Pons (tissue), 1 donor: ENCODE data around the gene PTGS2.
"Not testable (repeated sequence)": the region's sequence is repeated elsewhere in the genome, so short reads cannot be mapped to it uniquely, and the experiment has no call there.

Experiments
- DNase-seq: peaks from one replicate; pipeline ENCODE4 v3.0.0-alpha.2; 2016; ENCODE audit warnings: low spot score

PTGS2 gene

DNA sequence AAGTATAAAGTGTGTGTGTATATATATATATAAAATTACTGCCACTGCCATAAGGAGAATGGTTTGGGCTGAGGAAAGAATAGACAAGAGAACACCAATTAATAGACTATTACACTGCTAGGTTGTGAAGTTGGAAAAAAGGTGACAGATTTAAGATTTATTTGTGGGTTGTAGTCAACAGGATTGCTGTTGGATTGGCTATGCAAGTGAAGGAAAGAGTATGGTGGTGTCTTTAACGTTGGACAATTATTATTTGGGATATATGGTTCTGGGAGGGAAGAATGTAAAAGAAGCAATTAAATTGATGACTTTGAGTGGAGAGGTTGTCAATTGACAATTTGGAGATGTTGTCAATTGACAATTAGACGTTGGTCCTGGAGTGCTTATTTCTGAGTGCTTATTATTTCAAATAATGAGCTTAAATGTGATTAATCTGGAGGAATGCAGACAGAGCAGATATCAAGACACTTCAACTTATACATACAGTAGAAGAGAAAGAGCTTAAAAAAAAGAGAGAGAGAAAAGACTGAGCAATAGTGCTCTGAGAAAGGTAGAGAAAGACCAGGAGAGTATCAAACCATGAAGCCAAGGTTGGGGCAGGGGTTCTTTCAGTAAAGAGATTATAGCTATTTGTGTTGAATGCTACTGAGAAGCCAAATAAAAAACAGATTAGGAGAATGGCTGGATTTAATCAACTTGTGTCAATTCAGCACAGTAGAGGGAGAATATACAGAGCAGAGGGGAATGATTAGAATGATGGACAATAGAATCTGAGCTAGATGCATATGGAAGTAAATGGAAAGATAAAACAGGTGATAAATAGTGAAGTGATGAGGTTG lies 9.7 kb downstream of the PTGS2 start:
- no peak for DNase-seq

- not testable (repeated sequence) for DNase-seq
These were observed 10.4 kb downstream of the PTGS2 start for GRCh38 chr1:186669784-186670183.

DNA sequence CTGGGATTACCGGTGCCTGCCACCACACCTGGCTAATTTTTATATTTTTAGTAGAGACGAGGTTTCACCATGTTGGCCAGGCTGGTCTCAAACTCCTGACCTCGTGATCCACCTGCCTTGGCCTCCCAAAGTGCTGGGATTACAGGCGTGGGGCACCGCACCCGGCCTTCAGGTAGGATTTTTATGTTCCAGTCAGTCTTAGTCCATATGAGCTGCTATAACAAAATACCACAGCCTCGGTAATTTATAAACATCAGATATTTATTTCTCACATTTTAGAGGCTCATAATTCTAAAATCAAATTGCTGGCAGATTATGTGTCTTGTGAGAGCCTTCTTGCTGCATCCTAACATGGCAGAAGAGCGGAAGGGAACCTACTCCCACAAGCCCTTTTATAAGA lies 16.0 kb downstream of the PTGS2 start:
- DNase-seq: not testable (repeated sequence)

DNA sequence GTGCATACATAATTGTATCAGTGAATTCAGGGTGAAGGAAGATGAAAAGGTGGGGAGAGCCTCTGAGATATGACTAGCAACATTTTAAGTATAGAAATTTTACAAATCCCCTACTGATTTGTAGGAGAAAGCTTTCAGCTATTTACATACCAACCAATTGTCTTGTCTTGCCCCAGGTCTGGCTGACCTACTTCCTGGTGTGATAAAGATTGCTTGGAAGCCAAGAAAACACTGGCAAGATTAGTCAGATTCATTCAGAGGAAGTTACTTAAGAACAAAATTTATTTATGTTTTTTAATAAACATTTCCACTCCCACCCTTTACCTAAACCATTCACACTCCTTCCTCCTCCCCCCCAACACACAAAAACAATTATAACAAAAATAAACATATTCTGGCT lies 17.5 kb downstream of the PTGS2 start:
- DNase-seq: no peak

DNA sequence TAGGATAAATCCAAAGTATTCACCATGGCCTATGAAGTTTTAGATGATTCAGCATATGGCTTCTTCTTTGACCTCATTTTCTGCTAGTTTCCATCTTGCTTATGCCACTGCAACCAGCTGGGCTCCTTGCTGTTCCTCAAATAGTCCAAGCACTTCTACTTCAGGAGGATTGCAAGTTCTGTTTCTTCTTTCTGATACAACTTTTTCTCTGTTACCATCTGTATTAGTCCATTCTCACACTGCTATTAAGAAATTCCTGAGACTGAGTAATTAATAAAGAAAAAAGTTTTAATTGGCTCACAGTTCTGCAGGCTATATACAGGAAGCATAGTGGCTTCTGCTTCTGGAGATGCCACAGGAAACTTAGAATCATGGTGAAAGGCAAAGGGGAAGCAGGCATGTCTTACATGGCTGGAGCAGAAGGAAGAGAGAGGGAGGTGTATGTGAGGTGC lies 20.3 kb downstream of the PTGS2 start:
- no peak for DNase-seq

- DNase-seq: no peak
These were observed 21.2 kb downstream of the PTGS2 start for GRCh38 chr1:186658999-186659398.

DNA sequence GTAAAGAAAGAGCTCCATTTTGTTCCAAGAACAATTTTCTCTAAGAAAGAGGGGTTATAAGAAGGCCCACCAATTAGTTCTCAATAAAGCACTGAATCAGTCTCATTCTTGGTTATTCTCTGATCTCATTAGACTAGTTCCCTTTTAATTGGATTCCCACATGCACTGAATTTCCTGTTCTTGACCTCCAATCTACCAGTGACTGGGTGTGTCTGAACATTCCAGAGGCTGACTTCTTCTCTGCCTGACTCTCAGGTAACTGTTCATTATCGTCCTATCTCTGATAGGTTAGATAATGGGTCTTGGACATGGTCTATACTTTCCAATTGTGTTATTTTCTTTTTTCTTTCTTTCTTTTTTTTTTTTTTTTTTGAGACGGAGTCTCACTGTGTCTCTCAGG lies 22.7 kb downstream of the PTGS2 start:
- DNase-seq: no peak

DNA sequence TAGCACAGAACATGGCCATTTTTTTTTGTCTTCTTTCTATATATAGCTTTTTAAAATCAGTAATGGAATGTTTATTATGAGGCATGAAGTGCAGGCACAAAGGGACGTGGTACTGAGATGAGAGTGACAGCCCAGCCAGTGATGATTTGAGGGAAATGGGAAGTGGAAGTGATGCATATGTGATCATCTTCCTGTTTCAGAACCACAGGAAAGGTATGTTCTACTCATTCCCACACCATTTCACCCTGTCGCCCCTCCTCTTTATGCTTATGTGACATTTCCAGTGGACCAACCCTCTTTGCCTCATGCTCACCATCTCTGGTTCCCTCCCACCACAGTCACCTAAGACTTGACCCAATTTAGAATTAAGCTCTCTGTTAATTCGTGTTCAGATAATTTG lies 24.3 kb downstream of the PTGS2 start:
- no peak for DNase-seq

DNA sequence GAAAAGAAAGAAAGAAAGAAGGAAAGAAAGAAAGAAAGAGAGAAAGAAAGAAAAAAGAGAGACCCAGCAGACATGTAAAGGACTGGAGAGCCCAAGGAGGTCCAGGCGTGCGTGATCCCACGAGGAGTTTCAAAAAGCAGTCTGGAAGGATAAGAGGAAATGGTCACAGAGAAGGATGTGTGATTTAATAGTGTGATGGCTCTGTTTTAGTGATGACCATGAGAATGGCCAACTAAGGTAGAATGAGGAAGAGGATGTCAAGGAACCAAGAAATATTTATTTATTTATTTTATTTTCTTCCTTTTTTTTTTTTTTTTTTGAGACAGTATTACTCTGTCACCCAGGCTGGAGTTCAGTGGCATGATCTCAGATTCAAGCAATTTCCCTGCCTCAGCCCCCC lies 25.5 kb downstream of the PTGS2 start:
- DNase-seq: no peak

DNA sequence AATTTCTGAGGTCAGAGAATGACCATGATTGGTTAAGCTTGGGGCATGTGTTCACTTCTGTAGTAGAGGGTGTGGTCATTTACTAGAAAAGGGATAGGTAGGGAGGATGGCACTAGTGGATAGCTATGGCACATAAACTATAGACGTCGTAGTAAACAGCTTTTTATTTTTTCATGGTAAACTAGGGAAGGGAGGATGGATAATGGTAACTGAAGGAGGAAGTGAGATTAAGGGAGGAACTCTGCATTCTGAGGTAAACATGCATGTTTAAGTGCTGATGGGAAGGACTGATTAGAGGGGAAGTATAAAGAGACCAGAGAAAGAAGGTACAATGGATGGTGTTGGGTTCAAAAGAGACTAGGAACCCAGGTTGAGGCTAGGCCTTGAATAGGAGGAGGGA lies 26.9 kb downstream of the PTGS2 start:
- no peak for DNase-seq

GRCh38 chr1:186648613-186649012 lies 31.6 kb downstream of the PTGS2 start:
- DNase-seq: no peak

GRCh38 chr1:186647985-186648384 lies 32.2 kb downstream of the PTGS2 start:
- not testable (repeated sequence) for DNase-seq

GRCh38 chr1:186643614-186644013 lies 36.6 kb downstream of the PTGS2 start:
- no peak for DNase-seq

GRCh38 chr1:186637567-186637966 lies 42.7 kb downstream of the PTGS2 start:
- DNase-seq: not testable (repeated sequence)

- DNase-seq: no peak
These were observed 43.4 kb downstream of the PTGS2 start for GRCh38 chr1:186636786-186637185.

GRCh38 chr1:186634511-186634910 lies 45.7 kb downstream of the PTGS2 start:
- DNase-seq: no peak

GRCh38 chr1:186633116-186633515 lies 47.1 kb downstream of the PTGS2 start:
- DNase-seq: no peak

DNA sequence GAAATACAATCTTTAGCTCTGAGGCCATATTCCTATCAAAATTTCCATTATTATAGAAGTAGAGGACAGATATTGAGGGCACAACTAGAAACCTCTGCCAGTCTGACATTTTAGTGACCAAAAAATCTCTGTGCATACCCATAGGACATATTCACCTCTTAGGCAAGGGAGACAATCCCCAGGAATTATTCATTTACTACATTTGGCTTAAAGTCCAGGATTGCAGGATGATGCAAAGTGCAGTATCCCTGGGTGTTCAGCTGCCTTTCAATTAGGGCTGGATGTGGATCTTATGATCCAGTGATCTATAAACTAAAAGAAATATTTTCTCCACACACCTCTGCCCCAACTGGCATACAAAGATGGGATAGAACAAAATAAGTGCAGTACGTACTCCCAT lies 50.9 kb downstream of the PTGS2 start:
- no peak for DNase-seq

DNA sequence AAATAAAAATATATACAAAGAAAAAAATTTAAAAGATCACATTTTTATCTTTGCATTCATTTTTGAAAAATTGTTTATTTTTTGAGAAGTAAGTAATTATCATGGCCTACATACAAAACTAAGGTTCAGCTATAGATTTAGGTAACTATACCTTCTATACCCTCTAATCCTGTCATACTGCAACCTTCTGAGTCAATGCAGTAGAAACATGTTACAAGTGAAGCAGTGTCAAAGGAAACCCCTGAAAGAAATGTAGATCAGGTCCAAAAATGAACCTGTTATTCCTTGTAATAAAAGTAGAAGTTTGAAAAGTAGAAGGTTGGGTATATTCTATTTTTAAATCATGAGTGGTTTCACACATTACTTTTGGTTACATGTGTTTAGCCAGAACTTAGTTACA lies 51.3 kb downstream of the PTGS2 start:
- no peak for DNase-seq

DNA sequence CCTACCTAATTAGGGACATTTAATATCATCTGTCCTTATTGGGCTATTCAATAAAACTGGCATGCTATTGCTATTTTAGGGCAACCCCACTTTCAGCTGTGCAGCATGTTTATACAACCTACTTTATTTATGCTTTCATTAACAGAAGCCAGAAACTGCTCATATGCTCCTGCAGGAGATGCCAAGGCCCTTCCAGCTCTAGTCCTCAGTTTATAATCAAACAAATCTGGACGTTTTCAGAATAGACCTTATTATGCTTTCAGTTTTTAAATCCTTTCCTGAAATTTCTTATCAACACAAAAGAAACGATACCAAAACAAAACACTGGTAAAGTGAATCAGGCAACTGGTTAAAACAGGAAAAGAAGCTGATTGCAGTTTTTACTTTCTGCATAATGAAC lies 53.2 kb downstream of the PTGS2 start:
- DNase-seq: no peak

GRCh38 chr1:186626356-186626932 lies 53.8 kb downstream of the PTGS2 start:
- DNase-seq: no peak

- no peak for DNase-seq
These were observed 56.7 kb downstream of the PTGS2 start for GRCh38 chr1:186623551-186623950.
